HG02763 (cell line): ENCODE data around the gene MID1.
"Not testable (repeated sequence)": the region's sequence is repeated elsewhere in the genome, so short reads cannot be mapped to it uniquely, and the experiment has no call there.

Experiments used
- ATAC-seq: cut with Tn5 transposase; IDR thresholded peaks from one replicate; pipeline ENCODE4 v1.9.1; 2021; ENCODE audit warnings: mild to moderate bottlenecking, moderate library complexity; ENCODE audit not compliant: unreplicated experiment

MID1 gene

GRCh38 chrX:10617186-10617998, 3.0 kb downstream of the MID1 start:
- no peak for ATAC-seq

- ATAC-seq, result peak; percentile 70
These were observed 4.2 kb downstream of the MID1 start for GRCh38 chrX:10615931-10616774.

- ATAC-seq, result no peak
These were observed 8.2 kb downstream of the MID1 start for GRCh38 chrX:10612215-10612614.

- no peak for ATAC-seq
These were observed 8.8 kb downstream of the MID1 start for GRCh38 chrX:10611441-10612090.

- no peak for ATAC-seq
These were observed 12.3 kb downstream of the MID1 start for GRCh38 chrX:10608099-10608498.

GRCh38 chrX:10607233-10607632, 13.2 kb downstream of the MID1 start:
- ATAC-seq, result no peak

- no peak for ATAC-seq
These were observed 16.8 kb downstream of the MID1 start for GRCh38 chrX:10603612-10604011.

- no peak for ATAC-seq
These were observed 17.7 kb downstream of the MID1 start for GRCh38 chrX:10602646-10603045.

GRCh38 chrX:10600479-10600878, 19.9 kb downstream of the MID1 start:
- ATAC-seq, result no peak

- ATAC-seq, result no peak
These were observed 21.8 kb downstream of the MID1 start for GRCh38 chrX:10598540-10598939.

- no peak for ATAC-seq
These were observed 22.5 kb downstream of the MID1 start for GRCh38 chrX:10597871-10598270.

- no peak for ATAC-seq
These were observed 28.7 kb downstream of the MID1 start for GRCh38 chrX:10591363-10592335.

GRCh38 chrX:10589787-10590186, 30.6 kb downstream of the MID1 start:
- ATAC-seq, result not testable (repeated sequence)

GRCh38 chrX:10589098-10589497, 31.3 kb downstream of the MID1 start:
- no peak for ATAC-seq

GRCh38 chrX:10584882-10585281, 35.5 kb downstream of the MID1 start:
- not testable (repeated sequence) for ATAC-seq

GRCh38 chrX:10582945-10583344, 37.4 kb downstream of the MID1 start:
- no peak for ATAC-seq

GRCh38 chrX:10582215-10582733, 38.1 kb downstream of the MID1 start:
- no peak for ATAC-seq

GRCh38 chrX:10579112-10580011, 41.0 kb downstream of the MID1 start:
- no peak for ATAC-seq

GRCh38 chrX:10578527-10578926, 41.9 kb downstream of the MID1 start:
- ATAC-seq, result no peak
